Skeletal muscle satellite cell (primary cell): Measurements from ENCODE around the gene RAB37.

Experiments
- H3K27me3 ChIP-seq: 2 replicates; pipeline ENCODE4 v1.7.0; 2013; ENCODE audit warnings: low read length; ENCODE audit not compliant: control insufficient read depth, insufficient read depth
- H3K36me3 ChIP-seq: 2 replicates; pipeline ENCODE4 v1.7.0; 2013; ENCODE audit warnings: mild to moderate bottlenecking, control low read depth, low read length; ENCODE audit not compliant: insufficient read depth
- H3K4me1 ChIP-seq: 2 replicates; pipeline ENCODE4 v1.7.0; 2013; ENCODE audit warnings: low read length; ENCODE audit not compliant: control insufficient read depth, insufficient read depth
- H3K4me2 ChIP-seq: 2 replicates; pipeline ENCODE4 v1.7.0; 2013; ENCODE audit warnings: mild to moderate bottlenecking, low read length
- H3K4me3 ChIP-seq: 2 replicates; pipeline ENCODE4 v1.7.0; 2013; ENCODE audit warnings: low read length
- H3K9ac ChIP-seq: 2 replicates; pipeline ENCODE4 v1.7.0; 2013; ENCODE audit warnings: mild to moderate bottlenecking, low read depth, low read length, moderate library complexity
- H3K9me3 ChIP-seq: replicated peaks from 2 replicates; pipeline ENCODE4 v1.7.0; 2013; ENCODE audit warnings: mild to moderate bottlenecking, control low read depth, low read length

The RAB37 gene

GRCh38 chr17:74728702-74729075 lies 8.4 kb upstream of the RAB37 start:
- Histone ChIP-seq H3K9me3 (peaks cover 5% of the 10 kb centered on the region), H3K9ac (no peak overlapping the region), H3K4me1 (no peaks in the 10 kb centered on the region), H3K4me3 (no peak overlapping the region), H3K36me3 (no peaks in the 10 kb centered on the region), H3K4me2 (no peak overlapping the region), H3K27me3 (peaks cover 13% of the 10 kb centered on the region)

GRCh38 chr17:74729368-74729767 lies 7.7 kb upstream of the RAB37 start:
- H3K9me3 ChIP-seq = peaks cover 5% of the 10 kb centered on the region
- no peaks in the 10 kb centered on the region for H3K36me3 ChIP-seq
- peaks cover 8% of the 10 kb centered on the region for H3K27me3 ChIP-seq
- no peak overlapping the region for H3K4me2 ChIP-seq
- H3K4me1 ChIP-seq = no peaks in the 10 kb centered on the region
- no peak overlapping the region for H3K9ac ChIP-seq
- no peak overlapping the region for H3K4me3 ChIP-seq

- H3K4me1 ChIP-seq = no peaks in the 10 kb centered on the region
- no peaks in the 10 kb centered on the region for H3K36me3 ChIP-seq
- peaks cover 8% of the 10 kb centered on the region for H3K27me3 ChIP-seq
- no peak overlapping the region for H3K4me3 ChIP-seq
- H3K9ac ChIP-seq = no peak overlapping the region
- H3K4me2 ChIP-seq = no peak overlapping the region
- H3K9me3 ChIP-seq = peaks cover 5% of the 10 kb centered on the region
Observed at GRCh38 chr17:74729866-74730265, 7.2 kb upstream of the RAB37 start.

- H3K4me2 ChIP-seq = no peak overlapping the region
- no peaks in the 10 kb centered on the region for H3K4me1 ChIP-seq
- H3K9ac ChIP-seq = no peak overlapping the region
- no peaks in the 10 kb centered on the region for H3K36me3 ChIP-seq
- no peak overlapping the region for H3K4me3 ChIP-seq
- H3K9me3 ChIP-seq = peaks cover 5% of the 10 kb centered on the region
- H3K27me3 ChIP-seq = peaks cover 12% of the 10 kb centered on the region
Observed at GRCh38 chr17:74730491-74731346, 6.3 kb upstream of the RAB37 start.

GRCh38 chr17:74731347-74731605 lies 5.8 kb upstream of the RAB37 start:
- peaks cover 5% of the 10 kb centered on the region for H3K9me3 ChIP-seq
- H3K27me3 ChIP-seq = peaks cover 16% of the 10 kb centered on the region
- H3K36me3 ChIP-seq = no peaks in the 10 kb centered on the region
- no peak overlapping the region for H3K4me3 ChIP-seq
- no peak overlapping the region for H3K4me2 ChIP-seq
- H3K9ac ChIP-seq = no peak overlapping the region
- no peaks in the 10 kb centered on the region for H3K4me1 ChIP-seq

GRCh38 chr17:74732042-74732867 lies 4.8 kb upstream of the RAB37 start:
- Histone ChIP-seq H3K27me3 (peaks cover 24% of the 10 kb centered on the region), H3K36me3 (no peaks in the 10 kb centered on the region), H3K9ac (no peak overlapping the region), H3K4me3 (no peak overlapping the region), H3K4me2 (no peak overlapping the region), H3K4me1 (peaks cover 5% of the 10 kb centered on the region), H3K9me3 (peaks cover 5% of the 10 kb centered on the region)

- Histone ChIP-seq H3K36me3 (no peaks in the 10 kb centered on the region), H3K9me3 (peaks cover 5% of the 10 kb centered on the region), H3K4me3 (no peak overlapping the region), H3K4me1 (peaks cover 18% of the 10 kb centered on the region), H3K27me3 (peaks cover 37% of the 10 kb centered on the region), H3K4me2 (no peak overlapping the region), H3K9ac (no peak overlapping the region)
Observed at GRCh38 chr17:74733365-74734122, 3.5 kb upstream of the RAB37 start.

- Histone ChIP-seq H3K4me1 (peaks cover 22% of the 10 kb centered on the region), H3K9ac (no peak overlapping the region), H3K36me3 (no peaks in the 10 kb centered on the region), H3K4me3 (no peak overlapping the region), H3K4me2 (no peak overlapping the region), H3K27me3 (peaks cover 44% of the 10 kb centered on the region), H3K9me3 (no peaks in the 10 kb centered on the region)
Observed at GRCh38 chr17:74734256-74734655, 2.8 kb upstream of the RAB37 start.

- H3K4me3 ChIP-seq = peak overlapping the region; percentile 29
- no peak overlapping the region for H3K9ac ChIP-seq
- peaks cover 22% of the 10 kb centered on the region for H3K4me1 ChIP-seq
- H3K4me2 ChIP-seq = peak overlapping the region; percentile 70
- H3K9me3 ChIP-seq = no peaks in the 10 kb centered on the region
- no peaks in the 10 kb centered on the region for H3K36me3 ChIP-seq
- H3K27me3 ChIP-seq = peaks cover 51% of the 10 kb centered on the region
Observed at GRCh38 chr17:74737299-74738050, 419 bp downstream of the RAB37 start.

GRCh38 chr17:74738051-74738996 lies 1.3 kb downstream of the RAB37 start:
- H3K27me3 ChIP-seq = peaks cover 51% of the 10 kb centered on the region
- H3K4me2 ChIP-seq = peak overlapping the region; percentile 70
- no peak overlapping the region for H3K9ac ChIP-seq
- peak overlapping the region; percentile 29 for H3K4me3 ChIP-seq
- no peaks in the 10 kb centered on the region for H3K36me3 ChIP-seq
- H3K4me1 ChIP-seq = peaks cover 22% of the 10 kb centered on the region
- no peaks in the 10 kb centered on the region for H3K9me3 ChIP-seq
